ENCODE data around the gene TRIM15. TPM values are rescaled to one million over a fixed set of nuclear protein-coding genes. Genes with fewer than 3 reads are reported as not detected.
A peak's percentile ranks its signal among the peaks of the same experiment; 100 is the strongest.

Gene TRIM15
- total and polyA plus RNA-seq, 8 donors: 0.13 to 24.6 TPM; not detected in 6

DNA sequence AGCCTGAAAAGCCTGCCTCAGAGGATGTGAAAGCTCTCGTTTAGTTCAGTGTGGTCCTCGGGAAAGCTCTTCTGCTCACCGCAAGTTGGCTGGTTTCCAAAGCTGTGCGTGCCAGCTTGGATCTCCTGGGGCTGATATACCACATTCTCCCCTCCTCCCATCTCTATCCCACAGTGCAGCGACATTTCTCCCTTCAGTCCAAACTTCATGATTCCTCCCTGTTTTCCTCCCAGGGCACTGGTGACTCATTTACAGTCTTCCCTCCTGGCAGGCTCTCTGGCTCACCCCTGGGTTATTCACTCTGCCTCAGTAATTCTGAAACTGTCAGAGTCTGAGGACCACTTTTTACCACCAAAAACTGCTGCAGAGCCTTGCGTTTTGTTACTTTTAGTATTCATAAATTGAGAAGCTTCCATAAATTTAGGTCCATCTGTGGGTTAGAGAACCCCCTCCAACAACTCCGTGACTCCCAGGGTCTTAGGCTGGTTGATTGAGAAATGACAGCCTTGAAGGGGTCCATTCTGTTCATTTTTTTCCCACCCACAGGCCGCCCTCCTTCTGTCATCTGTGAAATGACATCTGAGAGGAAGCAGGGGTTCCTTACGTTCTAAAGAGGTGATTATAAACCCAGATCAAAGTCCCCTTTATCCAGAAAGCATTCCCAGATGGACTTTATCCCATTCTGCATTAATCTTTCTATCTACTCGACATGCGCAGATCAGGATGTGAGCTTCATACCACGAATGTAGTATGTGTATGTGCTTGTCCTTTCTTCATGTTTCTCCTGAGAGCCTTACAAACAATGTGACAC, 8.4 kb upstream of the TRIM15 start:
- Histone ChIP-seq H3K9me3 (no peaks in the 10 kb centered on the region), H3K36me3 (no peaks in the 10 kb centered on the region), H3K4me1 (peaks cover 0 to 10% (median 0%) of the 10 kb centered on the region in 4 donors), H3K27ac (no peak overlapping the region), H3K27me3 (peaks cover 0 to 52% (median 6%) of the 10 kb centered on the region in 3 donors), H3K4me3 (no peak overlapping the region)
- intact Hi-C loops (cut with DNase I; ENCODE audit: low total_unique reads): no loop called here
- peak in 1 of 2 donors; percentile 32 for DNase-seq
- WGBS, 5 donors: 45 to 68% (median 57%) methylated on average over 12 of the region's 12 CpGs
- TF ChIP-seq POLR2AphosphoS5 (IDR thresholded peaks at IDR 0.05) (no peak), POLR2A (IDR thresholded peaks at IDR 0.05) (no peak), EP300 (IDR thresholded peaks at IDR 0.05) (no peak)
- TF ChIP-seq, protein P1, sequence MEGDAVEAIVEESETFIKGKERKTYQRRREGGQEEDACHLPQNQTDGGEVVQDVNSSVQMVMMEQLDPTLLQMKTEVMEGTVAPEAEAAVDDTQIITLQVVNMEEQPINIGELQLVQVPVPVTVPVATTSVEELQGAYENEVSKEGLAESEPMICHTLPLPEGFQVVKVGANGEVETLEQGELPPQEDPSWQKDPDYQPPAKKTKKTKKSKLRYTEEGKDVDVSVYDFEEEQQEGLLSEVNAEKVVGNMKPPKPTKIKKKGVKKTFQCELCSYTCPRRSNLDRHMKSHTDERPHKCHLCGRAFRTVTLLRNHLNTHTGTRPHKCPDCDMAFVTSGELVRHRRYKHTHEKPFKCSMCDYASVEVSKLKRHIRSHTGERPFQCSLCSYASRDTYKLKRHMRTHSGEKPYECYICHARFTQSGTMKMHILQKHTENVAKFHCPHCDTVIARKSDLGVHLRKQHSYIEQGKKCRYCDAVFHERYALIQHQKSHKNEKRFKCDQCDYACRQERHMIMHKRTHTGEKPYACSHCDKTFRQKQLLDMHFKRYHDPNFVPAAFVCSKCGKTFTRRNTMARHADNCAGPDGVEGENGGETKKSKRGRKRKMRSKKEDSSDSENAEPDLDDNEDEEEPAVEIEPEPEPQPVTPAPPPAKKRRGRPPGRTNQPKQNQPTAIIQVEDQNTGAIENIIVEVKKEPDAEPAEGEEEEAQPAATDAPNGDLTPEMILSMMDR (IDR thresholded peaks at IDR 0.05): no peak

DNA sequence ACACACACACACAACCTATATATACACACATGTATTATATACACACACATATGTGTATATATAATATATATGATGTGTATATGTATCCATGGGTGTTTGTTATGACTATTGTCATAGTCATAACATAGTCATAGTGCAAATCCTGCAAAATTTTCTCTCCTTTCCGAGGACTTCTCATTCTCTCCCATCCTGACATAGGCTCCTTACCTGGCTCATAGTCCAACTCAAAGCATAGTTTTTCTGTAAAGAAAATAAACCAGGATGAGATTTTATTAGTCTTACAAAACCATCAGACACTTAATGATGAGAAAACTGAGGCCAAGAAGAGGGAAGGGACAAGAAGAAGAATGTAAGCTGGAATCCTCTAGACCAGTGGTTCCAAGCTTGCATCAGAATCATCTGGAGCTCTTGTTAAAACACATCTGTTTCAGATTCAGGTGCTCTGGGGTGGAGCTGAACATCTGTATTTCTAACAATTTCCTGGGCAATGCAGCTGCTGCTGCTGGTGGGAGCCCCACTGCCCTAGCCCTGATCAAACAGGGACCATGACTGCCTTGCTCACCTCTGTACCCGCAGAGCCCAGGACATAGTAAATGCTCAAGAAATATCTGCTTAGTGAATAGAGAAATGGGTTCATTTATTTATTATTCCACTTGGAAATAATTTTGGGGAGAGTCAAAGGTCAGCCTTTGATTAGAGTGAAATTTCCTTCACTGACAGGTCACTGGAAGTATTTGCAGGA, 7.7 kb upstream of the TRIM15 start:
- DNase-seq: no peak
- Histone ChIP-seq H3K9me3 (no peaks in the 10 kb centered on the region), H3K27ac (no peak overlapping the region), H3K27me3 (peaks cover 0 to 45% (median 6%) of the 10 kb centered on the region in 3 donors), H3K4me3 (no peak overlapping the region), H3K4me1 (peaks cover 0 to 10% (median 0%) of the 10 kb centered on the region in 4 donors), H3K36me3 (no peaks in the 10 kb centered on the region)
- WGBS, 5 donors: 77 to 91% (median 88%) methylated on average over 2 of the region's 2 CpGs
- intact Hi-C loops (cut with DNase I; ENCODE audit: low total_unique reads): no loop called here
- TF ChIP-seq POLR2AphosphoS5 (IDR thresholded peaks at IDR 0.05) (no peak), EP300 (IDR thresholded peaks at IDR 0.05) (no peak), POLR2A (IDR thresholded peaks at IDR 0.05) (no peak)
- TF ChIP-seq, protein P1 (IDR thresholded peaks at IDR 0.05): no peak

DNA sequence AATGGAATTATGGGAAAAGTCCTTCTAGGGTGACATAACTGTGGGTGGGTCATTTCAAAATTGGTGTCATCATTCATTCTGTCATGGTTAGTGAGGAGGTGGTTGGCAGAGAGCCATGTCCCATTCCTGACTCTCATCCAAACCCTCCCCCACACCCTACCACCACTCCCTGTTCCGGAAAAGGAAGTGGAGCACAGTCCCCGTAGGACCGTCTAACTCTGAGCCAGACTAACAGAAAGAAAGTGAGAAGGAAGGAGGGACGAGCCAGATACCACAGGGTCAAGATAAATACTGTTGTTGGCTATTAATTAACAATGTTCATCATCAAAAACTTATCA, 7.1 kb upstream of the TRIM15 start:
- peaks cover 0 to 10% (median 0%) of the 10 kb centered on the region in 4 donors for H3K4me1 ChIP-seq
- peaks cover 0 to 41% (median 6%) of the 10 kb centered on the region in 3 donors for H3K27me3 ChIP-seq
- 17 to 22% (median 19%) methylated on average over 4 of the region's 4 CpGs for WGBS, 5 donors
- H3K9me3 ChIP-seq: no peaks in the 10 kb centered on the region
- no peak overlapping the region for H3K4me3 ChIP-seq
- no peak for TF ChIP-seq POLR2AphosphoS5 (IDR thresholded peaks at IDR 0.05)
- TF ChIP-seq EP300 (IDR thresholded peaks at IDR 0.05): no peak
- TF ChIP-seq POLR2A (IDR thresholded peaks at IDR 0.05): no peak
- DNase-seq: peak in 1 of 2 donors; percentile 77
- intact Hi-C loops (cut with DNase I; ENCODE audit: low total_unique reads): no loop called here
- H3K36me3 ChIP-seq: no peaks in the 10 kb centered on the region
- H3K27ac ChIP-seq: no peak overlapping the region

DNA sequence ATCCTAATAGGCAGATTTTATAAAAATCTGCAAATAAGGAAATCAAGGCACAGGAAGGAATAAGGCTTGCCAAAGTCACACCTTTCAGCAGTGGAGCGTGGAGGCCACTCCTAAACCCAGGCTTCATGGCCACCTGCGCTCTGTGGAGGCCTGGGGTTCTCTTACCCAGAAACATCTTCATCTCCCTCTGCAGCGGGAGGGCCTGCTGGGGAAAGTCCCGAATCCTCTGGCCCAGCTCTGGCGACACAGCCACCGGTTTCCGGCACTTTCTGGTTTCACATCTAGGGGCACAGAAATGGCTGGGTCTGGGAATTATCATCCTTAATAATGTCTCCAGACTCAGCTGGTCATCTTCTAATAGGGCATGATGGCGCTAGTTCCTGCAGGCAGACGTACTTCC, 6.6 kb upstream of the TRIM15 start:
- H3K27ac ChIP-seq: no peak overlapping the region
- no peak overlapping the region for H3K4me3 ChIP-seq
- H3K4me1 ChIP-seq: peaks cover 0 to 10% (median 0%) of the 10 kb centered on the region in 4 donors
- intact Hi-C loops (cut with DNase I; ENCODE audit: low total_unique reads): no loop called here
- no peaks in the 10 kb centered on the region for H3K9me3 ChIP-seq
- H3K36me3 ChIP-seq: no peaks in the 10 kb centered on the region
- 79 to 92% (median 86%) methylated on average over 9 of the region's 9 CpGs for WGBS, 5 donors
- H3K27me3 ChIP-seq: peaks cover 0 to 41% (median 6%) of the 10 kb centered on the region in 3 donors
- TF ChIP-seq, protein P1 (IDR thresholded peaks at IDR 0.05): no peak
- TF ChIP-seq POLR2A (IDR thresholded peaks at IDR 0.05) (no peak), POLR2AphosphoS5 (IDR thresholded peaks at IDR 0.05) (no peak), EP300 (IDR thresholded peaks at IDR 0.05) (no peak)
- no peak for DNase-seq

All from stomach (tissue), 9 donors.